SK-N-SH (cell line): ENCODE results near the gene CPNE4. TPM values are rescaled to one million over a fixed set of nuclear protein-coding genes. Genes with fewer than 3 reads are reported as not detected.

ENCODE experiments used
- CTCF ChIA-PET: fragments of 300-600, 350-600 bp; formaldehyde crosslinking; extraction: SDS; loops from one replicate; lab custom pipeline; 2021; lab: Yijun Ruan, JAX
- POLR2A ChIA-PET: fragments of 350-600 bp; sonication (Branson Sonifier 250); formaldehyde crosslinking; extraction: SDS; loops from one replicate; lab custom pipeline; 2020; ENCODE audit warnings: antibody characterized with exemption, inconsistent platforms; lab: Yijun Ruan, JAX
- DNase-seq: peaks from one replicate; pipeline ENCODE4 v3.0.0; 2012
- H2AFZ ChIP-seq: fragments of 200-600 bp; sonication (generic); 2 replicates; pipeline ENCODE4 v1.8.1; 2016; ENCODE audit warnings: antibody characterized with exemption, mild to moderate bottlenecking, low read depth
- H3F3A ChIP-seq: fragments of 200-600 bp; sonication (generic); replicated peaks from 2 replicates; pipeline ENCODE3; 2016; ENCODE audit warnings: antibody characterized with exemption, mild to moderate bottlenecking; ENCODE audit not compliant: insufficient read depth
- H3K27ac ChIP-seq, 2 experiments: fragments of 200-500 bp in 1 of 2; fragments of 200-600 bp in 1 of 2; sonication (Bioruptor generic) in 1 of 2; sonication (generic), shearing (Covaris generic) in 1 of 2; 2 replicates each; pipeline versions ENCODE4 v1.5.1 to v1.6.1; 2014 to 2016; ENCODE audit warnings: low read depth in 2 of 2, inconsistent platforms in 1 of 2, low read length in 1 of 2, mild to moderate bottlenecking in 1 of 2, mixed read lengths in 1 of 2
- H3K27me3 ChIP-seq: fragments of 200-600 bp; sonication (generic), shearing (Covaris generic); 2 replicates; pipeline ENCODE4 v1.6.1; 2016; ENCODE audit warnings: mixed run types; ENCODE audit not compliant: insufficient read depth
- H3K36me3 ChIP-seq, 2 experiments: fragments of 200-500 bp in 1 of 2; fragments of 200-600 bp in 1 of 2; sonication (Bioruptor generic) in 1 of 2; sonication (generic) in 1 of 2; replicated peaks in 1 of 2; 2 replicates each; pipeline versions ENCODE3 to v1.5.1; 2014 to 2016; ENCODE audit warnings: low read length in 1 of 2, mild to moderate bottlenecking in 1 of 2; ENCODE audit not compliant: insufficient read depth in 2 of 2, control insufficient read depth in 1 of 2
- H3K4me1 ChIP-seq, 2 experiments: fragments of 200-500 bp in 1 of 2; fragments of 200-600 bp in 1 of 2; sonication (Bioruptor generic) in 1 of 2; sonication (generic), shearing (Covaris generic) in 1 of 2; 2 replicates each; pipeline versions ENCODE4 v1.5.1 to v1.6.1; 2014 to 2016; ENCODE audit warnings: low read depth in 1 of 2, low read length in 1 of 2, mixed run types in 1 of 2; ENCODE audit not compliant: insufficient read depth in 2 of 2, control insufficient read depth in 1 of 2
- H3K4me2 ChIP-seq: fragments of 200-600 bp; sonication (generic), shearing (Covaris generic); 2 replicates; pipeline ENCODE4 v1.6.1; 2017; ENCODE audit warnings: mixed run types
- H3K4me3 ChIP-seq, 2 experiments: fragments of 200-500 bp in 1 of 2; fragments of 200-600 bp in 1 of 2; sonication (Bioruptor generic) in 1 of 2; sonication (generic), shearing (Covaris generic) in 1 of 2; 2 replicates each; pipeline versions ENCODE4 v1.5.1 to v1.8.1; 2014 to 2016; ENCODE audit warnings: low read depth in 2 of 2, inconsistent platforms in 1 of 2, low read length in 1 of 2, mild to moderate bottlenecking in 1 of 2, mixed read lengths in 1 of 2, moderate library complexity in 1 of 2
- H3K79me2 ChIP-seq: fragments of 200-600 bp; sonication (generic); 2 replicates; pipeline ENCODE4 v1.8.1; 2017; ENCODE audit warnings: mild to moderate bottlenecking; ENCODE audit not compliant: insufficient read depth
- H3K9ac ChIP-seq: fragments of 200-600 bp; sonication (generic); 2 replicates; pipeline ENCODE4 v1.6.1; 2017; ENCODE audit warnings: mixed run types
- H3K9me2 ChIP-seq: fragments of 200-600 bp; sonication (generic); 2 replicates; pipeline ENCODE4 v1.6.1; 2017; ENCODE audit warnings: mixed run types
- H3K9me3 ChIP-seq: fragments of 200-600 bp; sonication (generic); 2 replicates; pipeline ENCODE4 v1.6.1; 2017; ENCODE audit warnings: mixed run types, mild to moderate bottlenecking, moderate library complexity
- H4K20me1 ChIP-seq: fragments of 200-600 bp; sonication (generic); 2 replicates; pipeline ENCODE4 v1.6.1; 2017; ENCODE audit warnings: mild to moderate bottlenecking, mixed run types; ENCODE audit not compliant: insufficient read depth
- CTCF ChIP-seq: fragments of 200-600 bp; sonication (generic); IDR thresholded peaks from 2 replicates; pipeline ENCODE4 v1.6.1; 2017; ENCODE audit warnings: antibody characterized with exemption, mild to moderate bottlenecking, moderate library complexity
- ELF1 ChIP-seq: IDR thresholded peaks from 2 replicates; pipeline ENCODE4 v1.4.0; 2012
- EP300 ChIP-seq, 2 experiments: IDR thresholded peaks; 2 replicates each; pipeline versions ENCODE4 v1.4.0 to v1.6.1; 2012; ENCODE audit warnings: borderline replicate concordance in 1 of 2, low read depth in 1 of 2, low read length in 1 of 2
- FOSL2 ChIP-seq: IDR thresholded peaks from 2 replicates; pipeline ENCODE4 v1.4.0; 2012; ENCODE audit warnings: low read depth, mild to moderate bottlenecking, moderate library complexity, borderline replicate concordance
- FOXM1 ChIP-seq: IDR thresholded peaks from 2 replicates; pipeline ENCODE4 v1.4.0; 2012; ENCODE audit warnings: low read depth, mild to moderate bottlenecking
- GABPA ChIP-seq: IDR thresholded peaks from 2 replicates; pipeline ENCODE4 v1.4.0; 2012; ENCODE audit warnings: low read depth, mild to moderate bottlenecking
- JUND ChIP-seq: IDR thresholded peaks from 2 replicates; pipeline ENCODE4 v1.4.0; 2012
- MAX ChIP-seq: IDR thresholded peaks from 2 replicates; pipeline ENCODE4 v1.4.0; 2012; ENCODE audit warnings: low read depth
- MEF2A ChIP-seq: IDR thresholded peaks from 2 replicates; pipeline ENCODE4 v1.4.0; 2012; ENCODE audit warnings: low read depth, borderline replicate concordance
- NRF1 ChIP-seq: IDR thresholded peaks from 2 replicates; pipeline ENCODE4 v1.6.1; 2012; ENCODE audit warnings: low read depth, mild to moderate bottlenecking, low read length
- PBX3 ChIP-seq: IDR thresholded peaks from 2 replicates; pipeline ENCODE4; 2012
- RCOR1 ChIP-seq: fragments of 150-350 bp; IDR thresholded peaks from 2 replicates; pipeline ENCODE4 v1.6.1; 2017; ENCODE audit warnings: antibody characterized with exemption, low read length
- RXRA ChIP-seq: IDR thresholded peaks from 2 replicates; pipeline ENCODE4 v1.4.0; 2012; ENCODE audit warnings: low read depth, mild to moderate bottlenecking, borderline replicate concordance
- SIN3A ChIP-seq: IDR thresholded peaks from 2 replicates; pipeline ENCODE4 v1.6.1; 2012; ENCODE audit warnings: low read depth, mild to moderate bottlenecking, low read length, moderate library complexity, borderline replicate concordance
- TEAD4 ChIP-seq: IDR thresholded peaks from 2 replicates; pipeline ENCODE4 v1.4.0; 2012; ENCODE audit warnings: mild to moderate bottlenecking, borderline replicate concordance; ENCODE audit not compliant: insufficient read depth
- USF1 ChIP-seq: IDR thresholded peaks from 2 replicates; pipeline ENCODE4 v1.4.0; 2012; ENCODE audit warnings: low read depth, borderline replicate concordance
- USF2 ChIP-seq: fragments of 150-350 bp; IDR thresholded peaks from 2 replicates; pipeline ENCODE4 v1.6.1; 2017; ENCODE audit warnings: antibody characterized with exemption, low read length, low read depth, borderline replicate concordance
- WGBS: methylation state at CpG from one replicate; pipeline ENCODE4 v1.1.6; 2017; ENCODE audit warnings: low lambda C conversion rate; 5-methylcytosine and 5-hydroxymethylcytosine counted together
- polyA plus RNA-seq, 3 experiments: library from polyadenylated mRNA; depleted of rRNA; stranded (reverse); fragments of >200 nt; gene quantifications; 2 replicates each; pipeline ENCODE4 v1.2.3, GENCODE V29; 2012

Gene CPNE4
- polyA plus RNA-seq, 1 of the 3 experiments (the other 2 are of a cell fraction): not detected

GRCh38 chr3:131806736-131807135 lies 228.1 kb downstream of the CPNE4 start:
- Histone ChIP-seq H3F3A (no peaks in the 10 kb centered on the region), H3K9ac (no peak overlapping the region), H3K4me2 (no peak overlapping the region), H3K4me3 (no peak overlapping the region), H3K79me2 (no peaks in the 10 kb centered on the region), H3K9me3 (no peaks in the 10 kb centered on the region), H3K27ac (no peak overlapping the region), H3K27me3 (no peaks in the 10 kb centered on the region), H2AFZ (no peak overlapping the region), H3K4me1 (no peaks in the 10 kb centered on the region; a peak in 1 of 4 replicates), H4K20me1 (no peaks in the 10 kb centered on the region), H3K9me2 (no peaks in the 10 kb centered on the region), H3K36me3 (no peaks in the 10 kb centered on the region)
- DNase-seq: no peak
- WGBS: 51% methylated on average over 4 of the region's 4 CpGs
- TF ChIP-seq ELF1 (no peak), USF2 (no peak), EP300 (IDR thresholded peaks at IDR 0.05; ENCODE audit: borderline replicate concordance in 1 of 2, low read depth in 1 of 2, low read length in 1 of 2) (no peak), NRF1 (no peak), FOSL2 (no peak), MAX (no peak), RXRA (no peak), CTCF (no peak), USF1 (no peak), RCOR1 (no peak), PBX3 (no peak), SIN3A (no peak), JUND (no peak), TEAD4 (no peak), GABPA (no peak), FOXM1 (no peak), MEF2A (no peak)
- ChIA-PET POLR2A (no interaction called here), CTCF (no interaction called here)
